Right renal cortex interstitium (tissue), 3 donors: Measurements from ENCODE around the gene NFIB. TPM values are rescaled to one million over a fixed set of nuclear protein-coding genes. Genes with fewer than 3 reads are reported as not detected.

Experiments
- DNase-seq, 3 donors: peaks; one replicate each; pipeline ENCODE4 v3.0.0-alpha.2; 2013; ENCODE audit warnings: low read depth in 3 of 3, low spot score in 2 of 3
- polyA plus RNA-seq, 3 donors: library from polyadenylated mRNA; unstranded; fragments of 120-200 nt; gene quantifications; one replicate each; pipeline ENCODE4 v1.2.1, GENCODE V29; 2013; ENCODE audit not compliant: insufficient read length in 3 of 3

Gene NFIB
- polyA plus RNA-seq, 3 donors: 18.1 to 19.9 (median 18.4) TPM

GRCh38 chr9:14192556-14192955 lies 121.4 kb downstream of the NFIB start:
- no peak for DNase-seq

- DNase-seq: no peak
Observed at GRCh38 chr9:14191512-14191911, 122.4 kb downstream of the NFIB start.

GRCh38 chr9:14190240-14190639 lies 123.7 kb downstream of the NFIB start:
- DNase-seq: no peak

- no peak for DNase-seq
Observed at GRCh38 chr9:14189578-14189977, 124.4 kb downstream of the NFIB start.

- no peak for DNase-seq
Observed at GRCh38 chr9:14189146-14189545, 124.8 kb downstream of the NFIB start.

- DNase-seq: no peak
Observed at GRCh38 chr9:14188538-14188937, 125.4 kb downstream of the NFIB start.

GRCh38 chr9:14188011-14188410 lies 125.9 kb downstream of the NFIB start:
- no peak for DNase-seq

- no peak for DNase-seq
Observed at GRCh38 chr9:14186096-14186495, 127.8 kb downstream of the NFIB start.

- DNase-seq: no peak
Observed at GRCh38 chr9:14185016-14185415, 128.9 kb downstream of the NFIB start.

GRCh38 chr9:14183001-14183400 lies 130.9 kb downstream of the NFIB start:
- DNase-seq: no peak

GRCh38 chr9:14180960-14181537 lies 132.9 kb downstream of the NFIB start:
- DNase-seq: no peak

- no peak for DNase-seq
Observed at GRCh38 chr9:14180093-14180959, 133.6 kb downstream of the NFIB start.

GRCh38 chr9:14179449-14179848 lies 134.5 kb downstream of the NFIB start:
- DNase-seq: no peak

- no peak for DNase-seq
Observed at GRCh38 chr9:14175778-14176177, 138.2 kb downstream of the NFIB start.

- no peak for DNase-seq
Observed at GRCh38 chr9:14173713-14174112, 140.2 kb downstream of the NFIB start.

- DNase-seq: no peak
Observed at GRCh38 chr9:14170973-14171596, 142.9 kb downstream of the NFIB start.

- DNase-seq: no peak
Observed at GRCh38 chr9:14170392-14170931, 143.5 kb downstream of the NFIB start.

GRCh38 chr9:14168381-14168780 lies 145.6 kb downstream of the NFIB start:
- DNase-seq: no peak

- no peak for DNase-seq
Observed at GRCh38 chr9:14165376-14166035, 148.4 kb downstream of the NFIB start.

GRCh38 chr9:14164908-14165307 lies 149.0 kb downstream of the NFIB start:
- DNase-seq: no peak
